Measurements from ENCODE around the gene JMY.
A peak's percentile ranks its signal among the peaks of the same experiment; 100 is the strongest.

Gene JMY

GRCh38 chr5:79259810-79260209, 23.9 kb downstream of the JMY start:
- Histone ChIP-seq H3K4me3 (ENCODE audit: low read length) (no peak overlapping the region), H3K36me3 (ENCODE audit: control insufficient read depth, low read depth, low read length) (no peaks in the 10 kb centered on the region), H3K9me3 (ENCODE audit: control insufficient read depth, low read depth, low read length) (no peaks in the 10 kb centered on the region), H3K9ac (ENCODE audit: low read length) (no peak overlapping the region), H3K27ac (ENCODE audit: low read length) (no peak overlapping the region), H3K27me3 (ENCODE audit: control insufficient read depth, insufficient read depth, low read length) (no peaks in the 10 kb centered on the region), H3K4me1 (ENCODE audit: control insufficient read depth, low read depth, low read length) (peaks cover 33% of the 10 kb centered on the region)

GRCh38 chr5:79261897-79262296, 26.0 kb downstream of the JMY start:
- Histone ChIP-seq H3K9ac (ENCODE audit: low read length) (peak overlapping the region; percentile 24), H3K36me3 (ENCODE audit: control insufficient read depth, low read depth, low read length) (no peaks in the 10 kb centered on the region), H3K9me3 (ENCODE audit: control insufficient read depth, low read depth, low read length) (no peaks in the 10 kb centered on the region), H3K4me3 (ENCODE audit: low read length) (peak overlapping the region; percentile 14), H3K27ac (ENCODE audit: low read length) (peak overlapping the region; percentile 70), H3K4me1 (ENCODE audit: control insufficient read depth, low read depth, low read length) (peaks cover 26% of the 10 kb centered on the region), H3K27me3 (ENCODE audit: control insufficient read depth, insufficient read depth, low read length) (no peaks in the 10 kb centered on the region)

GRCh38 chr5:79263290-79263689, 27.4 kb downstream of the JMY start:
- H3K27ac ChIP-seq (ENCODE audit: low read length), result no peak overlapping the region
- peaks cover 26% of the 10 kb centered on the region for H3K4me1 ChIP-seq (ENCODE audit: control insufficient read depth, low read depth, low read length)
- H3K9ac ChIP-seq (ENCODE audit: low read length), result no peak overlapping the region
- no peak overlapping the region for H3K4me3 ChIP-seq (ENCODE audit: low read length)
- H3K9me3 ChIP-seq (ENCODE audit: control insufficient read depth, low read depth, low read length), result no peaks in the 10 kb centered on the region
- H3K27me3 ChIP-seq (ENCODE audit: control insufficient read depth, insufficient read depth, low read length), result no peaks in the 10 kb centered on the region
- H3K36me3 ChIP-seq (ENCODE audit: control insufficient read depth, low read depth, low read length), result no peaks in the 10 kb centered on the region

GRCh38 chr5:79267180-79267579, 31.2 kb downstream of the JMY start:
- H3K27ac ChIP-seq (ENCODE audit: low read length), result no peak overlapping the region
- H3K36me3 ChIP-seq (ENCODE audit: control insufficient read depth, low read depth, low read length), result no peaks in the 10 kb centered on the region
- no peaks in the 10 kb centered on the region for H3K27me3 ChIP-seq (ENCODE audit: control insufficient read depth, insufficient read depth, low read length)
- no peak overlapping the region for H3K9ac ChIP-seq (ENCODE audit: low read length)
- no peaks in the 10 kb centered on the region for H3K9me3 ChIP-seq (ENCODE audit: control insufficient read depth, low read depth, low read length)
- H3K4me1 ChIP-seq (ENCODE audit: control insufficient read depth, low read depth, low read length), result peaks cover 14% of the 10 kb centered on the region
- no peak overlapping the region for H3K4me3 ChIP-seq (ENCODE audit: low read length)

GRCh38 chr5:79269733-79270166, 33.8 kb downstream of the JMY start:
- Histone ChIP-seq H3K9ac (ENCODE audit: low read length) (no peak overlapping the region), H3K4me3 (ENCODE audit: low read length) (no peak overlapping the region), H3K27ac (ENCODE audit: low read length) (no peak overlapping the region), H3K9me3 (ENCODE audit: control insufficient read depth, low read depth, low read length) (no peaks in the 10 kb centered on the region), H3K4me1 (ENCODE audit: control insufficient read depth, low read depth, low read length) (no peaks in the 10 kb centered on the region), H3K36me3 (ENCODE audit: control insufficient read depth, low read depth, low read length) (no peaks in the 10 kb centered on the region), H3K27me3 (ENCODE audit: control insufficient read depth, insufficient read depth, low read length) (no peaks in the 10 kb centered on the region)

GRCh38 chr5:79273341-79273740, 37.4 kb downstream of the JMY start:
- H3K9me3 ChIP-seq (ENCODE audit: control insufficient read depth, low read depth, low read length), result no peaks in the 10 kb centered on the region
- no peak overlapping the region for H3K4me3 ChIP-seq (ENCODE audit: low read length)
- H3K4me1 ChIP-seq (ENCODE audit: control insufficient read depth, low read depth, low read length), result no peaks in the 10 kb centered on the region
- no peak overlapping the region for H3K9ac ChIP-seq (ENCODE audit: low read length)
- no peaks in the 10 kb centered on the region for H3K36me3 ChIP-seq (ENCODE audit: control insufficient read depth, low read depth, low read length)
- H3K27ac ChIP-seq (ENCODE audit: low read length), result no peak overlapping the region
- no peaks in the 10 kb centered on the region for H3K27me3 ChIP-seq (ENCODE audit: control insufficient read depth, insufficient read depth, low read length)

GRCh38 chr5:79284846-79285245, 48.9 kb downstream of the JMY start:
- H3K4me1 ChIP-seq (ENCODE audit: control insufficient read depth, low read depth, low read length), result no peaks in the 10 kb centered on the region
- peaks cover 4% of the 10 kb centered on the region for H3K36me3 ChIP-seq (ENCODE audit: control insufficient read depth, low read depth, low read length)
- H3K4me3 ChIP-seq (ENCODE audit: low read length), result no peak overlapping the region
- H3K9me3 ChIP-seq (ENCODE audit: control insufficient read depth, low read depth, low read length), result no peaks in the 10 kb centered on the region
- H3K27me3 ChIP-seq (ENCODE audit: control insufficient read depth, insufficient read depth, low read length), result no peaks in the 10 kb centered on the region
- no peak overlapping the region for H3K27ac ChIP-seq (ENCODE audit: low read length)
- H3K9ac ChIP-seq (ENCODE audit: low read length), result no peak overlapping the region

- no peaks in the 10 kb centered on the region for H3K9me3 ChIP-seq (ENCODE audit: control insufficient read depth, low read depth, low read length)
- no peaks in the 10 kb centered on the region for H3K36me3 ChIP-seq (ENCODE audit: control insufficient read depth, low read depth, low read length)
- no peak overlapping the region for H3K4me3 ChIP-seq (ENCODE audit: low read length)
- no peak overlapping the region for H3K27ac ChIP-seq (ENCODE audit: low read length)
- H3K4me1 ChIP-seq (ENCODE audit: control insufficient read depth, low read depth, low read length), result no peaks in the 10 kb centered on the region
- H3K27me3 ChIP-seq (ENCODE audit: control insufficient read depth, insufficient read depth, low read length), result no peaks in the 10 kb centered on the region
- H3K9ac ChIP-seq (ENCODE audit: low read length), result no peak overlapping the region
Measured at GRCh38 chr5:79285285-79285684, 49.4 kb downstream of the JMY start.

GRCh38 chr5:79285833-79286232, 49.9 kb downstream of the JMY start:
- Histone ChIP-seq H3K9me3 (ENCODE audit: control insufficient read depth, low read depth, low read length) (no peaks in the 10 kb centered on the region), H3K36me3 (ENCODE audit: control insufficient read depth, low read depth, low read length) (no peaks in the 10 kb centered on the region), H3K27me3 (ENCODE audit: control insufficient read depth, insufficient read depth, low read length) (no peaks in the 10 kb centered on the region), H3K27ac (ENCODE audit: low read length) (no peak overlapping the region), H3K9ac (ENCODE audit: low read length) (no peak overlapping the region), H3K4me1 (ENCODE audit: control insufficient read depth, low read depth, low read length) (no peaks in the 10 kb centered on the region), H3K4me3 (ENCODE audit: low read length) (no peak overlapping the region)

GRCh38 chr5:79287380-79287779, 51.4 kb downstream of the JMY start:
- Histone ChIP-seq H3K4me3 (ENCODE audit: low read length) (no peak overlapping the region), H3K36me3 (ENCODE audit: control insufficient read depth, low read depth, low read length) (peaks cover 9% of the 10 kb centered on the region), H3K27me3 (ENCODE audit: control insufficient read depth, insufficient read depth, low read length) (no peaks in the 10 kb centered on the region), H3K4me1 (ENCODE audit: control insufficient read depth, low read depth, low read length) (no peaks in the 10 kb centered on the region), H3K9ac (ENCODE audit: low read length) (no peak overlapping the region), H3K9me3 (ENCODE audit: control insufficient read depth, low read depth, low read length) (no peaks in the 10 kb centered on the region), H3K27ac (ENCODE audit: low read length) (no peak overlapping the region)

- no peaks in the 10 kb centered on the region for H3K27me3 ChIP-seq (ENCODE audit: control insufficient read depth, insufficient read depth, low read length)
- H3K4me1 ChIP-seq (ENCODE audit: control insufficient read depth, low read depth, low read length), result no peaks in the 10 kb centered on the region
- H3K4me3 ChIP-seq (ENCODE audit: low read length), result no peak overlapping the region
- H3K9ac ChIP-seq (ENCODE audit: low read length), result no peak overlapping the region
- H3K9me3 ChIP-seq (ENCODE audit: control insufficient read depth, low read depth, low read length), result no peaks in the 10 kb centered on the region
- no peak overlapping the region for H3K27ac ChIP-seq (ENCODE audit: low read length)
- H3K36me3 ChIP-seq (ENCODE audit: control insufficient read depth, low read depth, low read length), result peaks cover 9% of the 10 kb centered on the region
Measured at GRCh38 chr5:79287907-79288306, 52.0 kb downstream of the JMY start.

- Histone ChIP-seq H3K27me3 (ENCODE audit: control insufficient read depth, insufficient read depth, low read length) (no peaks in the 10 kb centered on the region), H3K9ac (ENCODE audit: low read length) (no peak overlapping the region), H3K27ac (ENCODE audit: low read length) (no peak overlapping the region), H3K36me3 (ENCODE audit: control insufficient read depth, low read depth, low read length) (peaks cover 9% of the 10 kb centered on the region), H3K4me1 (ENCODE audit: control insufficient read depth, low read depth, low read length) (no peaks in the 10 kb centered on the region), H3K4me3 (ENCODE audit: low read length) (no peak overlapping the region), H3K9me3 (ENCODE audit: control insufficient read depth, low read depth, low read length) (no peaks in the 10 kb centered on the region)
Measured at GRCh38 chr5:79295029-79295428, 59.1 kb downstream of the JMY start.

Data from iPS-18a (cell line).